HG03354 (cell line): ENCODE data around the gene FNIP2.
"Not testable (repeated sequence)": the region's sequence is repeated elsewhere in the genome, so short reads cannot be mapped to it uniquely, and the experiment has no call there.

ENCODE experiments used
- ATAC-seq: cut with Tn5 transposase; IDR thresholded peaks from one replicate; pipeline ENCODE4 v1.9.1; 2021; ENCODE audit warnings: mild to moderate bottlenecking; ENCODE audit not compliant: unreplicated experiment, poor library complexity, severe bottlenecking

FNIP2 gene

DNA sequence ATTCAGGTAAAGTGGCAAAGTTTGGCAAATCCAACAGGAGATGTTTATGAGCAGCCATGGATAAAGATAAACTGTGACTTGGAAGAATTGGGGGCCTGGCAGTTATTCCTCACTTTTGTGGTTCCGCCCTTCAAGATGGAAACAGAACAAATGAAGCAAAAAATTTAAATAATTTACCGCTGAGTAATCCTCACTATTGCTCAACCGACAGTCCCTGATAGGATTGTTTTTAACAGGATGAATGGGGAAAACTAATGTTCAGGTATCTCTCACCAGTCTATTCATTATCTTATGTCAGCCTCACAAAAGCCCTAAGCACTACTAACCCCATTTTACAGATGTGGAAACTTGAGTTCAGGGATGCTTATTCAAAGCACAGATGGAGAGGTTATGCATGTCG, 90.8 kb downstream of the FNIP2 start:
- ATAC-seq = no peak

- ATAC-seq = peak; percentile 81
Observed at GRCh38 chr4:158860856-158861255, 92.0 kb downstream of the FNIP2 start.

DNA sequence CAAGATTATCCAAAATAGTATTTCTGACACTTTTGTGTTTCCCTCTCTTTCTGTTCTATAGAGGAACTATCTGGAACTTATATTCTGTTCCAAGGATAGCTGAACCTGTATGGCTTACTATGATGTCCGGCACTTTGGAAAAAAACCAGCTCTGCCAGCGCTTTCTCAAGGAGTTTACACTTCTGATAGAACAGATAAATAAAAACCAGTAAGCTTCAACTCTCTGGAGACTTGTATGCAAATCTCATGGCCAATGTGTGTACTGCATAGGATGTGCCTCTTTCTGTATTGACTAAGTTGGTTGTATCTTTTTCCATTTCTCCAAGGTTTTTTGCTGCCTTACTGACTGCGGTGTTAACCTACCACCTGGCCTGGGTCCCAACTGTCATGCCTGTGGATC, 92.5 kb downstream of the FNIP2 start:
- ATAC-seq = peak; percentile 71

GRCh38 chr4:158861766-158862165, 92.9 kb downstream of the FNIP2 start:
- no peak for ATAC-seq

DNA sequence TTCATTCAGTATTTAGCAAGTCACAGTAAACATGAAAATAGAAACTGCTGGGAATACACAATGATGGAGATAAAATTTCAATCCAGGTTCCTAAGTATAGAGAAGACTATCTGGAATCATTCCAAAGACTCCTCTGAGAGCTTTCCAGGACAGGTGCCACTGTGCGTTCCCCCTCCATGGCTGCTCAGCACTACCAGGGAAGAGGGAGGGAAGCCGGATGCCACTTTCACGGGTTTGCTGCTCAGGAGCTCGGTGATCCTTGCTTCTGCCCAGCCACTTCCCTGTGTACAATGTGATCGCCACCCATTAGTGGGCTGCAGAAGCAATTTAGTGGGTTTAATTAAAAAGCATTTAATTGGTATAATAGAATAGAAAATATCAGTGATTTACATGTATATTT, 94.5 kb downstream of the FNIP2 start:
- no peak for ATAC-seq

DNA sequence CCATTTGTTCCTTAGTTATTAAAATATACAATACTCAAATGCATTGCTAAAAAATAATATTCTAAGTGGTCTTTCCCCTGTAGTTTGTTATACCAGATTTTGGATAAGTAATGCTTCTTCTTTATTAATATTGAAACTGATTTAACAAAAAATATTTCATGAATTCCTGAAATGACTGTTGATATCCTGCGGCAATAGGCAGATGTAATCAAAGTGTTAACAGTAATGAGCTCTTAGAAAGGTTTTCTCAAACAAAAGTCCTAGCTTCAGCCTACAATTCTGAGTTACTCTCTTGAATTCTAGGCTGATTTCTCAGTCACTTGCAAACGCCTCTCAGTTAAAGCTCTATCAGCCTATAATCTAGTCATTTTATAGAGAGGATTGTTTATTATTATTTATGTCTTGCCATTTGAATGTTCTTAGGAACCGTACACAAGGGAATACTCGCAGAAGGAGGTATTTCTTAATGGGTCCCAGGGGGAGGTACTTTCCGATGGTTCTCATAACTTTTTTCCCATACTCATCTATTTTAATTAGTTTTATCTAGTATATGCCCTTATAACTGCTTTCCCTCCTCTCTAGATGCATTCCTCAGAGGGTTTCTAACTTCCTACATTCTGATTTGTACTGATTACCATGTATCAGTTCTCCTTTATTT, 96.8 kb downstream of the FNIP2 start:
- ATAC-seq = no peak

DNA sequence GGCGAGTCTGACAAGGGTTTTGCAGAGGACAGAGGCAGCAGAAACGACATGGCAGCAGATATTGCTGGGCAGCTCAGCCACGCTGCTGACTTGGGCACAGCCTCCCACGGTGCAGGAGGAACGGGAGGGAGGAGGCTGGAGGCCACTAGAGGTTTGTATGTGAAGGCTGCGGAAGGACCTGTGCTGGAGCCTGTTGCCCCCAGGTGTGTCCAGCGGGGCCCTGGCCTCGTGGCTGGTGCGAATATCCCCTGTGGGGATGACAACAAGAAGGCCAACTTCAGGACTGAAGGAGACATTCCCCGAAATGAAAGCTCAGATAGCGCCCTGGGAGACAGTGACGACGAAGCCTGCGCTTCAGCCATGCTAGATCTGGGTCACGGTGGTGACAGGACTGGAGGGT, 100.2 kb downstream of the FNIP2 start:
- no peak for ATAC-seq

DNA sequence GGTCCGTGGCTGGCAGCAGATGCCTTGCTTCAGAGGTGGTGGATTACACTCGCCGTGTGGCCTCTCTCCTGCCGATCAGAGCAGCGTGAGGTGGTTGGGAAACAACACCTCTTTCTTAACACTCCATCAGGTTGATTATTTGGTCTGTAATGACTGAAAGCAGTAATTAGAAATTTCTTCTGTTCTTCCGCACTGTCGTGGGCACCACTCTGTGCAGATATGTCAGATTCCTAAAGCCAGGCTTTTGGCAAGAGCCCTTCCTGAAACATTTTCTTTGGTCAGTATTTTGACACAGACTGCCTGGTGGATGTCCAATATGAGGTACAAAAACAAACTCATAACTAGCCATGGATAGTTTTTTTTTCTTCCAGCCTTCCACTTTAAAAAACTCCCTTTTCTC, 100.9 kb downstream of the FNIP2 start:
- no peak for ATAC-seq

GRCh38 chr4:158870282-158870625, 101.4 kb downstream of the FNIP2 start:
- ATAC-seq = peak; percentile 33

DNA sequence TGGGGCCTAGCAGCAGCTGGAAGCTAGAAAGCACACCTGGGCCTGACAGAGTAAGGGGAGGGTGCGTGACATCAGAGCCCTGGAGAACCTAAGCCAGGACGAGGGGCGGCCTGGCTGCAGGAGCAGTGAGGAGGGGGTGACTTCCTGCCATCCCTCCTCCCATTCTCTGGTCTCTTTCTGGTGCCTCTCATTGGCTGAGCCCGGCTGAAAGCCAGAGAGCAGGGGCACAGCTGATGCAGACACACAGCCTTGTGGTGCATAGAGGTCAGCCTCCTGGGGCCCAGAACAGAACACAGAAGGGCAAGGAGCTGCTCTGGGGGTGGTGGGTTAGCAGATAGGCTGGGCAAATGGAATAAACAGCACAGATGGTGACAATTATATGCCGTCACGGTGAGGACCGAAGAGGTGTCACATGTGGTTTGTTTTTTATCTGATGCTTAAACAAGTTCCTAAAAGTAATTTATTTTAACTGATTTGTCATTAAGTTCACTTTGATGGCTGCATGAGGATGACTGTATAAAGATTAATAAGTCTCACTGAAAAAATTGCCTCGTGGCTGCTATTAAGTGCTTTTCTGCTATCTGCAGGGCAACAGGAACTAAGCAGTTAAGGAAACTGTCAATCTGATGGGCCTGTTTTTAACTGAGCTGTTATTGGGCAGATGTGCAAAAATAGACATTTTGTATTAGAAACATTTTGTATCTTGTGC, 102.0 kb downstream of the FNIP2 start:
- ATAC-seq = peak; percentile 36

GRCh38 chr4:158871335-158871724, 102.5 kb downstream of the FNIP2 start:
- ATAC-seq = no peak

- no peak for ATAC-seq
Observed at GRCh38 chr4:158873795-158874401, 105.1 kb downstream of the FNIP2 start.

- ATAC-seq = no peak
Observed at GRCh38 chr4:158875026-158875425, 106.2 kb downstream of the FNIP2 start.

- no peak for ATAC-seq
Observed at GRCh38 chr4:158875455-158875854, 106.6 kb downstream of the FNIP2 start.

DNA sequence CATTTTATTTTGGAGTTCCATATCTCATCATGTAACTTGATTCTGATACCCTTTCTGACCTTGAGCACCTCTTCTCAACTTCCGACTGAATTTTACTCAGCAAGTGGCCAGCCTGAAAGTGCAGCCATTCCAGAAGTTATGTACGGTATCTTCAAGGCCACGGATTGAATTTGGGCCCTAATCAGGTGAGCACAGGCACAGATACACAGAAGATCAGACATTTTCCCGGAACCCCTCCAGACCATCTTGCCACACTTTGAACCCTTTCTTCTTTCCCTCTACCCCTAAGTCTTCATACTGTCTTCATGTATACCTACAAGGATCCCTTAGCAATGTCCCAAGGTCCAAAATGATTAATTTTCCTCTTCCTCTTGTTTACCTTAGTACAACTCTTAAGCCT, 108.2 kb downstream of the FNIP2 start:
- ATAC-seq = no peak

- not testable (repeated sequence) for ATAC-seq
Observed at GRCh38 chr4:158882142-158882541, 113.3 kb downstream of the FNIP2 start.

GRCh38 chr4:158884280-158884679, 115.5 kb downstream of the FNIP2 start:
- no peak for ATAC-seq

DNA sequence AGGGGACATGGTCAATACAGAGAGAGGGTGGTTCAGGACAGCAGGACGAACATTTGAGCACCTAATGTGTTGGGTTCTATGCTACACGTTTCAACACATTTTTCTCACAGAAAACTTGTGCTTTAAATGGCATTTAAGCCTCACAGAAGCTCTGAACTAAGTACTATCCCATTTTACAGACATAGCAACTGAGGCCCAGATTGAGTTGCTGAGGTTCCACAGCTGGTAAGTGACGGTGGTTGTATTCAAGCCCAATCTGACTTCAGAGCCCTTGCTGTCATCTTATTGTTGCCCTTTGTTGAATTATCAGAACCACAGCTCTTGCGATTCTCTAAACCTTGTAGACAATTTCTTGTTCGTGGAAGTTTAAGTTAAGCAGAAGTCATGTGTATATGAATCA, 116.7 kb downstream of the FNIP2 start:
- no peak for ATAC-seq

- ATAC-seq = no peak
Observed at GRCh38 chr4:158890294-158890693, 121.5 kb downstream of the FNIP2 start.

- ATAC-seq = no peak
Observed at GRCh38 chr4:158891256-158891655, 122.4 kb downstream of the FNIP2 start.

GRCh38 chr4:158894826-158895225, 126.0 kb downstream of the FNIP2 start:
- no peak for ATAC-seq
